Breast epithelium (tissue), 3 donors: ENCODE data around the gene CCDC117.

Experiments
- CTCF ChIP-seq, 3 donors: fragments of 450-650 bp; IDR thresholded peaks; one replicate each; pipeline ENCODE4 v1.5.1; 2016 to 2017; ENCODE audit warnings: antibody characterized with exemption in 3 of 3, mild to moderate bottlenecking in 3 of 3, moderate library complexity in 3 of 3
- POLR2A ChIP-seq: fragments of 450-650 bp; IDR thresholded peaks from one replicate; pipeline ENCODE4 v1.6.1; 2016; ENCODE audit warnings: antibody characterized with exemption, mild to moderate bottlenecking, moderate library complexity
- POLR2AphosphoS5 ChIP-seq, 3 donors: sonication (generic); formaldehyde crosslinking; IDR thresholded peaks; one replicate each; pipeline ENCODE4 v1.6.1; 2017; ENCODE audit warnings: antibody characterized with exemption in 3 of 3

DNA sequence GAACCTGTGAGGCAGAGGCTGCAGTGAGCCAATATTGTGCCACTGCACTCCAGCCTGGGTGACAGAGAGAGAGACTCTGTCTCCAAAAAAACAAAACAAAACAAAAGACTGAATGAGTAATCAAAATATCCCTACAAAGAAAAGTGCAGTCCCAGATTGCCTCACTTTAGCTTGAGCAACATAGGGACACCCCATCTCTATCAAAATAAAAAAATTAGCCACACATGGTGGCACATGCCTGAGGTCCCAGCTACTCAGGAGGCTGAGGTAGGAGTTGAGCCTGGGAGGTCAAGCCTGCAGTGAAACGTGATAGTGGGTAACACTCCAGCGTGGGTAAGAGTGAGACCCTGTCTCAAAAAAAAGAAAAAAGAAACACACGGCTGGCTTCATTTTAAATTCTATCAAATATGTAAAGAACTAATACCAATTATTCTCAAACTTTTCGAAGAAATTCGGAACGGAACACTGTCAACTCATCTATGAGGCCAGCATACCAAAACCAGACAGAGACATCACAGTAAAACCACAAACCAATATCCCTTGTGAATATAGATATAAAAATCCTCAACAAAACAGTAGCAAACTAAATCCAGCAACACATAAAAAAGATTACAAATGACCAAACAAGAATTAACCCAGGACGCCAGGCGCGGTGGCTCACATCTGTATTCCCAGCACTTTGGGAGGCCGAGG, 43.7 kb upstream of the CCDC117 start:
- TF ChIP-seq CTCF (IDR thresholded peaks at IDR 0.05) (no peak), POLR2A (no peak), POLR2AphosphoS5 (IDR thresholded peaks at IDR 0.05) (no peak)
